ENCODE results near the gene LEUTX. TPM values are rescaled to one million over a fixed set of nuclear protein-coding genes. Genes with fewer than 3 reads are reported as not detected.

Gene LEUTX
- total RNA-seq, 1 donor from 2014 or later: not detected

DNA sequence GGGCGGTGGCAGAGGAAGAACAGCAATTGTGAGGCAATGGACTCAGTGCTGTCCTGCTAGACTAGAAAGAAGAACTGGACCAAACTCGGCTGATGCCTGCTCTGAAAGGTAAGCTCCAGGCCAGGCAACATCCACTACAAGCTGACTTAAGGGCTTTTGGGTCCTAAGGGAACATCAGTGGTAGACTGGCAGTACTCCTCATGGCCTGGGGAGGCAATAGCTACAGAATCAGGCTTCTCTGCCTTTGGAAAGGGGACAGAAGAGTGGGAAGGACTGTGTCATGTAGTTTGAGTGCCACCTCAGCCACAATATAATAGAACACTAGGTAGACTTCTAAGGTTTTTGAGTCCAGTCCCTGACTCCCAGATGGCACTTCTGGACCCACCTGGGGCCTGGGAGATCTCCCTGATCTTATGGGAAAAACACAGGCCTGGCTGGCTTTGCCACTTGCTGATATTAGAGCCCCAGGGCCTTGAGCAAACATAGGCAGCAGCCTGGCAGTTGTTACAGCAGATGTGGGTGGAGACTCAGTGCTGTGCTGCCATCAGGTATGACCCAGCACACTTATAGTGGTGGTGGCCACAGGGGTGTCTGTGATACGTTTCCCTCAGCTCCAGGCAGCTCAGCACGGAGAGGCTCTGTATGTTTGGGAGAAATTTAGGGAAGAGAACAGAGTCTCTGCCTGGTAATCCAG lies 31.7 kb upstream of the LEUTX start:
- Histone ChIP-seq H3K36me3 (no peaks in the 10 kb centered on the region), H3K4me1 (no peaks in the 10 kb centered on the region), H3K4me3 (no peak overlapping the region), H3K27me3 (peaks cover 15% of the 10 kb centered on the region), H3K9me3 (no peaks in the 10 kb centered on the region), H3K27ac (no peak overlapping the region)
- DNase-seq (no peak), ATAC-seq (no peak)
- TF ChIP-seq, protein P1, sequence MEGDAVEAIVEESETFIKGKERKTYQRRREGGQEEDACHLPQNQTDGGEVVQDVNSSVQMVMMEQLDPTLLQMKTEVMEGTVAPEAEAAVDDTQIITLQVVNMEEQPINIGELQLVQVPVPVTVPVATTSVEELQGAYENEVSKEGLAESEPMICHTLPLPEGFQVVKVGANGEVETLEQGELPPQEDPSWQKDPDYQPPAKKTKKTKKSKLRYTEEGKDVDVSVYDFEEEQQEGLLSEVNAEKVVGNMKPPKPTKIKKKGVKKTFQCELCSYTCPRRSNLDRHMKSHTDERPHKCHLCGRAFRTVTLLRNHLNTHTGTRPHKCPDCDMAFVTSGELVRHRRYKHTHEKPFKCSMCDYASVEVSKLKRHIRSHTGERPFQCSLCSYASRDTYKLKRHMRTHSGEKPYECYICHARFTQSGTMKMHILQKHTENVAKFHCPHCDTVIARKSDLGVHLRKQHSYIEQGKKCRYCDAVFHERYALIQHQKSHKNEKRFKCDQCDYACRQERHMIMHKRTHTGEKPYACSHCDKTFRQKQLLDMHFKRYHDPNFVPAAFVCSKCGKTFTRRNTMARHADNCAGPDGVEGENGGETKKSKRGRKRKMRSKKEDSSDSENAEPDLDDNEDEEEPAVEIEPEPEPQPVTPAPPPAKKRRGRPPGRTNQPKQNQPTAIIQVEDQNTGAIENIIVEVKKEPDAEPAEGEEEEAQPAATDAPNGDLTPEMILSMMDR (IDR thresholded peaks at IDR 0.05): no peak
- intact Hi-C loops (cut with DNase I): no loop called here

DNA sequence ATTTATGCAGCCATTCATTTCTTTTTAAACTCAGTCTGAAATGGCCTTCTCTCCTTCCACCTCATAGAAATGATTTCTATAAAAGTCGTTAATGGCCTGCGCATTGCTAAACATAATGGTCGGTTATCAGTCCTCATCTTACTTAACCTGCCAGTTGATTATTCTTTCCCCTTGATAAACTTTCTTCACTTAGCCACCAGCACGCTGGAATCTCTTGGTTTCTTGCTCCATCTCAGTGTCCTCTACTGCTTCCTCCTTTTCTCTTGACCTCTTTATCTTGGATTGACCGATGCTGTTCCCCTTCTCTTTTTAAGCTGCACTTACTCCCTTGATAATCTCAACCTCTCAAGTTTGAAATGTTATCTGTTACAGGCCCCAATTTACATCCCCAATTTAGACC lies 28.7 kb upstream of the LEUTX start:
- no peak for ATAC-seq
- TF ChIP-seq, protein P1 (IDR thresholded peaks at IDR 0.05): no peak
- Histone ChIP-seq H3K9me3 (no peaks in the 10 kb centered on the region), H3K27me3 (no peaks in the 10 kb centered on the region), H3K4me3 (no peak overlapping the region), H3K36me3 (no peaks in the 10 kb centered on the region), H3K27ac (no peak overlapping the region), H3K4me1 (no peaks in the 10 kb centered on the region)
- intact Hi-C loops (cut with DNase I): no loop called here
- no peak for DNase-seq

DNA sequence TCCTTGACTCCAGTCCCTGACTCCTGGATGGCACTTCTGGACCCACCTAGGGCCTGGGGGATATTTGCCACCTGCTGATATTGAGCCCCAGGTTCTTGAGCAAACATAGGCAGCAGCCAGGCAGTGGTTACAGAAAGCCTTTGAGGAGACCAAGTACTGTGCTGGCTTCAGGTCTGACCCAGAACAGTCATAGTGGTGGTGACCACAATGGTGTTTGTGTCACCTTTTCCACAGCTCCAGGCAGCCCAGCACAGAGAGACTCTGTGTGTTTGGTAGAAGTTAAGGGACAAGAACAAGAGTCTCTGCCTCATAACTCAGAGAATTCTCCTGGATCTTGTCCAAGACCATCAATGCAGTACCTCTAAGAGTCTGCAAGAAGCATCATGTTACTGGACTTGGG lies 26.3 kb upstream of the LEUTX start:
- ATAC-seq: no peak

DNA sequence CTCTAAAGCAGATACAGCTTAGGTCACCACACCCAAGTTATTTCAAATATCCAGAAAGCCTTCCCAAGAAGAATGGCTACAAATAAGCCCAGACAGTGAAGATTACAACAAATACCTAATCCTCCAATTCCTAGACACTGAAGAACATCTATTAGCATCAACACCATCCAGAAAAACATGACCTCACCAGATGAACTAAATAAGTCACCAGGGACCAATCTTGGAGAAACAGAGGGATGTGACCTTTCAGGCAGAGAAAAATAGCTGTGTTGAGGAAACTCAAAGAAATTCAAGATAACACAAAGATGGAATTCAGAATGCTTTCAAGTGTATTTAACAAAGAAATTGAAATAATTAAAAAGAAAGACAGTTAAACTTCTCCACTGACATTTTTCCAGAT lies 25.9 kb upstream of the LEUTX start:
- intact Hi-C loops (cut with DNase I): no loop called here
- no peaks in the 10 kb centered on the region for H3K4me1 ChIP-seq
- H3K27me3 ChIP-seq: no peaks in the 10 kb centered on the region
- TF ChIP-seq, protein P1 (IDR thresholded peaks at IDR 0.05): no peak
- no peak overlapping the region for H3K4me3 ChIP-seq
- no peaks in the 10 kb centered on the region for H3K9me3 ChIP-seq
- H3K27ac ChIP-seq: no peak overlapping the region
- DNase-seq: no peak
- no peak for ATAC-seq
- no peaks in the 10 kb centered on the region for H3K36me3 ChIP-seq

More for the DNA sequence above, 26.3 kb upstream of the LEUTX start:
- DNase-seq: no peak
- no peaks in the 10 kb centered on the region for H3K9me3 ChIP-seq
- H3K4me1 ChIP-seq: no peaks in the 10 kb centered on the region
- TF ChIP-seq, protein P1 (IDR thresholded peaks at IDR 0.05): no peak
- H3K27me3 ChIP-seq: no peaks in the 10 kb centered on the region
- H3K4me3 ChIP-seq: no peak overlapping the region
- intact Hi-C loops (cut with DNase I): no loop called here
- H3K27ac ChIP-seq: no peak overlapping the region
- no peaks in the 10 kb centered on the region for H3K36me3 ChIP-seq

DNA sequence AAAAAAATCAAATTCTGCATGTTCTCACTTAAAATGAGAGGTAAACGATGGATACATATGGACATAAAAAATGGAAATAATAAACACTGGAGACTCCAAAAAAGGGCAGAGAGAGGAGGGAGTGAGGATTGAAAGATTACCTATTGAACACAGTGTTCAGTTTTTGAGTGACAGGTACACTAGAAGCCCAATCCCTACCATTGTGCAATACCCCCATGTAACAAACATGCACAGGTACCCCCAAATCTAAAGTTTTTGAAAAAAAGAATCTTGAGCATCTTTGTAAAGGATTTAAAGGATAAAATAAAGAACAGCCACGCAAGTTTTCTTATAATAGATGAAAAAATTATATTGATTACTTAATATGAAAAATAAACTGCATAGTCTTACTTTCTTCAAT lies 24.1 kb upstream of the LEUTX start:
- TF ChIP-seq, protein P1 (IDR thresholded peaks at IDR 0.05): no peak
- no peak for ATAC-seq

DNA sequence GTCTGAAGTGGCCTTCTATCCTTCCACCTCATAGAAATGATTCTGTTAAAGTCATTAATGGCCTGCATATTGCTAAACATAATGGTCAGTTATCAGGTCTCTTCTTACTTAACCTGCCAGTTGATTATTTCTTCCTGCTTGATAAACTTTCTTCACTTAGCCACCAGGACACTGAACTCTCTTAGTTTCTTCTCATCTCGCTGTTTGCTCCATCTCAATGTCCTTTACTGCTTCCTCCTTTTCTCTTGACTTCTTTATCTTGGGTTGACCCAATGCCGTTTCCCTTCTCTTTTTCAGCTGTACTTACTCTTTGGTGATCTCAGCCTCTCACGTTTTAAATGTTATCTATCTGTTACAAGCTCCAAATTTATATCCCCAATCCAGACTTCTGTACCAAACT lies 23.7 kb upstream of the LEUTX start:
- Histone ChIP-seq H3K36me3 (no peaks in the 10 kb centered on the region), H3K4me1 (no peaks in the 10 kb centered on the region), H3K27ac (no peak overlapping the region), H3K27me3 (peaks cover 7% of the 10 kb centered on the region), H3K4me3 (no peak overlapping the region), H3K9me3 (no peaks in the 10 kb centered on the region)
- TF ChIP-seq, protein P1 (IDR thresholded peaks at IDR 0.05): no peak
- intact Hi-C loops (cut with DNase I): no loop called here
- no peak for DNase-seq
- ATAC-seq: no peak

More for the DNA sequence above, 24.1 kb upstream of the LEUTX start:
- no peak for DNase-seq
- intact Hi-C loops (cut with DNase I): no loop called here
- H3K36me3 ChIP-seq: no peaks in the 10 kb centered on the region
- no peak overlapping the region for H3K4me3 ChIP-seq
- peaks cover 7% of the 10 kb centered on the region for H3K27me3 ChIP-seq
- H3K27ac ChIP-seq: no peak overlapping the region
- H3K9me3 ChIP-seq: no peaks in the 10 kb centered on the region
- H3K4me1 ChIP-seq: no peaks in the 10 kb centered on the region
